OCI-M2 (cell line): ENCODE measurements around the gene C1orf74.

Experiments
- DNase-seq: peaks from one replicate; lab custom pipeline; 2025; ENCODE audit not compliant: unreplicated experiment; lab: John Stamatoyannopoulos, UW

The C1orf74 gene

DNA sequence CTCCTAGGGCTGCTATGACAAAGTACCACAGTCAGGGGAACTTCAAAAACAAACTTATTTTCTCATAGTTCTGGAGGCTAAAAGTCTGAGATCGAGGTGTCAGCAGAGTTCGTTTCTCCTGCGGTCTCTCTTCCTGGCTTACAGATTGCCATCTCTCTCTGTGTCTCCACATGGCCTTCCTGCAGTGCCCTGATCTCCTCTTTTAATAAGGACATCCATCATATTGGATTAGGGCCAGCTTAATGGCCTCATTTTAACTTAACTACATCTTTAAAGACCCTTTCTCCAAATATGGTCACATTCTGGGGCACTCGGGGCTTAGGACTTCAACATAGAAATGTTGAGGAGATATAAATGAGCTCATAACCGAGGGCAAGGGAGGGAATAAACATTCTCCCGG is 12.2 kb downstream of the C1orf74 start:
- DNase-seq: no peak

DNA sequence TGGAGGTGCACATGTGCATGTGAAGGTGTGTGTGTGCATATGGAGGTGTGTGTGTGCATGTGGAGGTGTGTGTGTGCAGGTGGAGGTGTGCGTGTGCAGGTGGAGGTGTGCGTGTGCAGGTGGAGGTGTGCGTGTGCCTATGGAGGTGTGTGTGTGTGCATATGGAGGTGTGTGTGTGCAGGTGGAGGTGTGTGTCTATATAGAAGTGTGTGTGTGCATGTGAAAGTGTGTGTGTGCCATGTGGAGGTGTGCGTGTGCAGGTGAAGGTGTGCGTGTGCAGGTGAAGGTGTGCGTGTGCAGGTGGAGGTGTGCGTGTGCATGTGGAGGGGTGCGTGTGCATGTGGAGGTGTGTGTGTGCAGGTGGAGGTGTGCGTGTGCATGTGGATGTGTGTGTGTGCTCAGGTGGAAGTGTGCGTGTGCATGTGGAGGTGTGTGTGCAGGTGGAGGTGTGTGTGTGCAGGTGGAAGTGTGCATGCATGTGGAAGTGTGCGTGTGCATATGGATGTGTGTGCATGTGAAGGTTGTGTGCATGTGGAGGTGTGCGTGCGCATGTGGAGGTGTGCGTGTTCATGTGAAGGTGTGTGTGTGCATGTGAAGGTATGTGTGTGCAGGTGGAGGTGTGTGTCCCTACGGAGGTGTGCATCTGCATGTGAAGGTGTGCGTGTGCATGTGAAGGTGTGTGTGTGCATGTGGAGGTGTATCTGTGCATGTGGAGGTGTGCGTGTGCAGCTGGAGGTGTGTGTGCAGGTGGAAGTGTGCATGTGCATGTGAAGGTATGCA is 13.5 kb downstream of the C1orf74 start:
- no peak for DNase-seq

DNA sequence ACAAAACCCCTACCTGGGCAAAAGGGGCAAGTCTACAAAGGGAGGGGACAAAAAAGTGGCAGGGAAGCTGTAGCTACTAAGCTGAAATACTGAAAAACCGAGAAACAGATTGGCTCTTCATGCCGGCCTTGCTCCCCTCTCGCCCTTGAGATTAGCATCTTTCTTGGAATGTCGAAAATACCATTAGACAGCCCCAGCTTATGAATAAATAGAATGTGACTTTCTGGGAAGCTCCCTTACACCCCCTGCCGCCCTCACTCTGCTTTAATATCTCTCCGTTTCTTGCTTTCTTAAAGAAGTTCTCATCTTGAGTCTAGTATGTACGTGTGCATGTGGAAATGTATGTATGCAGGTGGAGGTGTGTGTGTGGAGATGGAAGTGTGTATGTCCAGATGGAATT is 14.4 kb downstream of the C1orf74 start:
- no peak for DNase-seq

DNA sequence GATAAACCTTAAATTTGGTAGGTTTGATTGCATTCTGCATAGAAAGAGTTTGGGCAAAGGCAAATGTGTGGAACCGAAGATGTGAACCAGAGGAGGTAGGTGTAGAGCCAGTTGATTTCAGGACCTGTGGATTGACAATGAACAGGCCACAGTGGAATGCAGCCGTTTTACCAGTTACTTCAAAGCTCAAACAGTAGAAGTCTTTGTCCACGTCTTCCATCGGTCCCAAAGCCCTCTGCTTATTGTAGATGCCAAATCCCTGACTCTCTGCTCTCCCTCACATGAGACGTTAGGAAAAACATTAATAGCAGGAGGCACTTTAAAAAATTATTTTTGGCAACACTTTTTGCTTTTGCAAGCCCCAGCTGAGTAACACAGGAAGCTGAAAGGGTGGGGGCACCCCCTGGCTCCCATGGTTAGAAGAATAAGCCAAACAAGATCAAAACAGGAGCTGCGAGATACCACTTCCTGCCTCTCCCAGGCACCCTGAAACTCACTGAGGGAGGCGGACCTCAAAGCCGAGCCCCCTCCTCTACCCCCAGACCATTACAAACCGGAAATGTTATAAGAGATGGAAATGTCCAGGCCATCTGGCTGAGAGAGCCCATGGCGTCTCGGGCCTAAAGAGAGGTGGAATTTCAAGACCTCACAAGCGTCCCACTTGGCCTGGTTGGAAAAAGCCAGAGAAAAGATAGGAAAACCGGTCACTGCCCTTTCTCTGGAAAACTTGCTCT is 15.0 kb downstream of the C1orf74 start:
- DNase-seq: no peak

DNA sequence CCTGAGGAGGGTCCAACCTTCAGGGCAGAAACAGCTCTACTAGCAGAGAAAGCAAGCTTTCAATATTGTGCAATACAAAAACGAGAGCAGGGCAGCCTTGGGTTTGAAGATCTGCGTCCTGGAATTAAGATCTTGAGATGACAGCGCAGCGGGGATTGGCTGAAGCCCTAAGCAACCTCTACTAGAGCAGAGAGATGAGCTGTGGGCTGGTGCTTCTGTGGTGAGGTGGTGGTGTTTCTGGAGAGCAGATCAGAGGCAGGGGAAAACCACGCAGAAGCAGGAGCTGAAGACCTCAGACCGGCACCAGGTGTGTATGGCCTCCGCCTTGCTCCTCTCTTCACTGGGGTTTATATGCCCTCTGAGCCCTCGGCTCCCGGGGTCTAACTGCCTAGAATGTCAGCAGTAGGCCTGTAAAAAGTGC is 16.0 kb downstream of the C1orf74 start:
- DNase-seq: no peak

DNA sequence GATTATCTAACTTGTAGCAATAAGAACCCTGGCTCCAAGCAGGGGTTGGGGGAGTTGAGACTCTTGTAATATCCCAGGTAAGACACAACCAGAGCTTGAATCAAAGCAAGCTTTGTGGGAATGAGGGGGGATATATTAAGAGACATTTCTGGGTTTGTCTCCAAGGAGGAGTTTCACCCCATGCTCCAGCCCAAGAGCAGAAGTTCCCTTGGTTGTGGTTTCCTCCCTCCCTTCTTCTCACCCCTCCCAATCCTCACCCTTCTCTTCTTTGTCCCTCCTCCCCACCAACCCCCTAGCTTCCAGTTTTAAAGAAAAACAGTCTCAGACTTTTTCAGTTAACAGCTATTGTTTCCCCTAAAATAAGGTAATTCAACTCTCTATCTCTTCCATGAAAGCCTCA is 16.7 kb downstream of the C1orf74 start:
- no peak for DNase-seq

DNA sequence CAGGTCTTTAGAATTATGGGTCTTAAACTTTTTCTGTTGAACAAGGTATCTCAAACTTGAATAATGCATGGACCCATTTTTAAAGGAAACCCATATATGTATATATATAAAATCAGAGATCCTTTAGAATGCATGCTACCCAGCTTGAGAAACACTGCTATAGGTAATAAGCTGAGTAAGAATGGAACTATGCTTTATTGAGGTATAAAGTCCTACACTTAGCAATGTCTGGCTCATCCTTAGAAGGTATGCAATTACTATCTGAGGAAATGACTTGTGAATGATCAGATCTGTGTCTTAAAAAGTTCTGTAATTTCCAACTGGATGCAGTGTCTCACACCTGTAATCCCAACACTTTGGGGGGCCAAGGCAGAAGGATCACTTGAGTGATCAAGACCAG is 17.3 kb downstream of the C1orf74 start:
- DNase-seq: no peak

DNA sequence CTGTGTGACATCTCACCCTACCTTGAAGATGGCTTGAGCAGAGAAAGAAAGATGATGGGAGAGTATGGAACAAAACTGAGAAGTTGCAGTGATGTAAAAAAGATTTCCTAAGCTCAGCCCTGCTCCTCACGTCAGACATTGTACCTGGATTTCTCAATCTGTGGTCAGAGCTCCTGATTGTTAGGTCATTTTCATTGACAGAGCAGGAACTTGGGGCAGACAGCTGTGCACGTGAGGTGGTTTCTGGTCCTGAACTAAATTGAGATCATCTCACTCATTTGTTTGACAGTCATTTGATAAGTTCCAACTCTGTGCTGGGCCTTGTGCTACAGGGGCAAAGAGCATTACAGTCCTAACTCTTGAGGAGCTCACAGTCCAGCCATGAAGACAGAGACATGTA is 18.3 kb downstream of the C1orf74 start:
- no peak for DNase-seq

DNA sequence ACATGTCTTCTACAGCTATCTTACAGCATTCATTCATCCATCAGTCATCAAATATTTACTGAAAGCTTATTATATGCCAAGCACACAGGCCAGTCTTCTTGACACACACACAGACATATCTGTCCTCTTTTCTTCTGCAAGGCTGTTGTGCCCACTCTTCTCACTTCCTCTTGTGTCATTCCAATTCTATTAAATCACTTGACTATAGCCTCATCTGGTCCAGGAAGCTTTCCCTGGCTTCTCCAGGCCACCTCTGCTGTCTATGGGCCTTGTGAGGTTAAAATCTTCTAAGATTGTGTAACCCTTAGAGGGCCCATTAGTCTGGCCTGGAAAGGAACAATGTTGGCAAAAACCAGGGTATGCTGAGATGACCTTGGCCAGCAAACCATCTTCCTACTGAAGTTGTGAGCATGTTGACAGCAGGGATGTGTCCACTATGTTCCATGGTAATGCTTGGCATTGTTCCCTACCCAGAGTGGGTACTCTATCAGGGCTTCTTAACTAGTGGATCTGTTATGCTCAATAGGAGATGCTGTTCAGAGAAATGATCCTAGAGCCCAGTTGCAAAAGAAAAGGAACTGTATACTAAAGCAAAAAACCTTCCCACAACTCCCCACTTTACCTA is 23.2 kb downstream of the C1orf74 start:
- no peak for DNase-seq

DNA sequence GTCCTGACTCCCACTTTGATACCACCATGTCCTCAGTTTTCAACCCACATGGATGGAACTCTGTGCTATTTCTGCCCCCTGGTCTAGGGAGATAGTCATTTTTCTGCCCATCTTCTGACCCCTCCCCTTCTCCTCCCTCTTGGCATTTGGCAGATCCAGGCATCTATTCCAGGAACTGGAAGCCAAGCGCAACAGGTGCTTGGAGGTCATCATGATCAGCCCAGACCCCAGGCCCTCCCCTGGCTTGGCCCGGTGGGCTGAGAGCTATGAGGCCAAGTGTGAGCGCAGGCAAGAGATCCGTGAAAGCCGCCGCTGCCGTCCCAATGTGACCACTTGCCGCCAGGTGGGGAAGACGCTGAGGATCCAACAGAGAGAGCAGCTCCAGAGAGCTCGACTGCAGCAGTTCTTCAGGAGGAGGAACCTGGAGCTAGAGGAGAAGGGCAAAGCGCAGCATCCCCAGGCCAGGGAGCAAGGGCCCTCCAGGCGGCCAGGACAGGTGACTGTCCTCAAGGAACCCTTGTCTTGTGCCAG is 24.5 kb downstream of the C1orf74 start:
- DNase-seq: no peak

DNA sequence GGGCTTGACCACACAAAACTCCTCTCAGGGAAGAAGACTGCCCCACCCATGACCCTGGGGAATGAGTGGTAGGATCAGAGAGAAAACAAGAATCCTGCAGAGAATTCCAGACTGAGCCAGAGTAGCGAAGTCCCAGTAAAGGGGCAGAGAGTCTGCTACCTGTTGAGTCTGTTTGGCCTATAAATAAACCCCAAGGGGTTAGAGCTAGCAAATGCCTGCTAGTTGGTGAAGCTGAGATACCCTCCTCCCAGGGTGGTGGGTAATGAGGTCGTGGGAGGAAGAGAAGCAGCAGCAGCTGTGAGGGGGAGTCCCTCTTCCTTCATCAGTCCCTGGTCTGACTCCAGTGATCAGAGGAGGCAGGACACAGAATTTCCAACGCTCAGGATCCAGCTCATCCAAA is 26.0 kb downstream of the C1orf74 start:
- DNase-seq: no peak

DNA sequence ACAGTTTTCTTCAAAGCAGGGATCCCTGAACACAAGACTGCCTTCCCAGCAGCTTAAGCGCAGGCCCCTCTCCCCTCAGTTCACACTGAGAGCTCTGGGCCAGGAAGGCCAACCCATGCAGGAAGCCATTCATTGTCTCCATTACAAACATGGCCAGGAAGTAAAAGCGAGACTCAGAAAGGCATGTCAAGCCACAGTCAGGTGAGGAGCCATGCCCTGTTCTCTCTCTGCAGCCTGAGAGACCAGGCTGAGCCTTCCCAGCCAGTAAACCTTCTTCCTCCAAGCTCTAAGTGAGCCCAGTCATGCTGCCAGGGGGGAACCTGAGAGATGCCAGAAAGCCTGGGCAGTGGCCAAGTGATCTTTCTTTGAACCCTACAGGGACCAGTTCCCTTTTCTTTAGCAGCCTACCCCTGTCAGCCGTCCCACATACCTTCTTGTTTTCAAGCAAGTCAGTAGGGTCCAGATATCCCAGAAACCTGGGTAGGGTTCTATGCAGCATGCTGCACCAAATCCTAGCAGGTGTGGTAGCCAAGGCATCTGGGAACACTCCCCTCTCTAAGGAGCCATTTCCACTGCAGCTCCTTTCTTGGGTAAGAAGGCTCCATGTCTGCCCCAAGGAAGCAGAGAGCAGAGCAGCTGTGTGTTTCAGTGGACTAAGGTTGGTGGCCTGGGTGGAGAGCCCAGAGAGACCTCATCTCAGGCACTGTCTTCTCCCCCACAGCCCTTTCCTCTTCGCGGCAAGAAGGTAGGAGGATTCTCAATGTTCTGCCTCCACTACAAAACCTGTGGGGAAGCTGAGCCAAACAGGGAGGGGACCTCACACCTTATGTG is 27.5 kb downstream of the C1orf74 start:
- DNase-seq: no peak

DNA sequence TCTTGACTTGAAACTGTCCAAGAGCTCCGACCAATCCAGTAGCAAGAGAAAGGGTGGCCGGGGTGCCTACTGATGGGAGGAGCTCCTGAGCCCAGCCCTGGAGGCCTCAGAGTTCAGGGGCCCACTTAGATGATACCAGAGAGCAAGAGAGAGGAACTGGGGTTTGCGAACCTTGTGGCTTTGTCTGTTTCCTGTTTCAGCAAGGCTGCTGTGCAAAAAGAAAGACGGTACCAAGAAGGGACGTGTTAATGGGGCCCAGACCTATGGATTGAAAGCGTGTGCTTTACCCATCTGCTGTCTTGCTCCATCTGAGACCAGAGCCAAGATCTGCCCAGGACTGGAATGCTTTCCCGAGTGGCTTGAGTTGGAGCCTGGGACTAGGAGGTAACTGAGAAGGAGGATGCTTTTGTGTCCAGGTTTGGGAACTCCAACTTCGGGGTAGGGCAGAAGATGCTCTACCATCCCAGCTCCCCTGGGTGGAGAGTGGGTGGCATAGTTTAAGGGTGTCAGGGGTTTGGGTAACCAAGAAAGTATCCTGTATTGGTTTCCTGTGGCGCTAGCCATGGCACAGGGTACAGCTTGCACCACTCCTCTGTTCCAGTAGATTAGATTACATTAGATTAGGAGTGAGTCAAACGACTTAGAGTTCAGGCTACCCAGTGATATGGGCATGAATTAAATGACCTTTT is 28.3 kb downstream of the C1orf74 start, which contains the start of gene TRAF3IP3:
Gene TRAF3IP3, plus strand, starts transcription at position 128 of the 689 bp plus-strand sequence. CDS start 3,987 bp downstream, outside the sequence.
- no peak for DNase-seq

DNA sequence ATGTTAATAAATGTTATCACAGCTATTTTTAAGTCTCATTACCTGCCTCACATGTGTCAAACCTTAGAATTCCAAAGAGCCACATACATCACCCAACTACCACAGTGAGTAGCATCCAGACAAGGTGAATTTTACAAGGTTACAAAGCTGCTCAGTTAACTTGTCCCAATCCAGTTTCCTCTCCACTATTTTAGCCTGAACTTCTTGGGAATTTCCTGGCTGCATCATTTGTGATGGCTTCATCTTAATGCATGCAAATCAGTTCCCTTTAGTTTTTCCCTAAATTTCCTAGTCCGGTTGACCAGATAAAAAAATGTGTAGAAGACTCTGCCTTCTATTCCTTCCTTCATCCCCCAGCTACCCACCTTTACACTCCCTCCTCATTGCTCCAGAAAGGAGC is 29.1 kb downstream of the C1orf74 start:
- DNase-seq: no peak

DNA sequence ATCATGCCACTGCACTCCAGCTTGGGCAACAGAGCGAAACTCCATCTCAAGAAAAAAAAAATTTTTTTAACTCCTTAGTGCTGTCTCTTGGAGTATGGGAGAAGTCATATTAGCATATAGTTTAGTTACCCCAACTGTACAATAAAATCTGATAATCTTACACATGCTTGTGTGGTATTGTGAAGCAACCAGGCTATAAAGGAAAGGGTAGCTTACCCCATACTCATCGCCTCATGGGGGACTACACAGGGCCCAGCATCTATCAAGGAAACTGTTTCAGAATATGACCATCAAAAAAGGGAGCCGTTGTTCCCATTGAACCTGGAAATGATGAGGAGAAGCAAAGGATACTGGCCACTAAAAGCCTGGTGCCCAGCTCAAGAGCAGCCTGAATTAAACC is 31.5 kb downstream of the C1orf74 start:
- no peak for DNase-seq

DNA sequence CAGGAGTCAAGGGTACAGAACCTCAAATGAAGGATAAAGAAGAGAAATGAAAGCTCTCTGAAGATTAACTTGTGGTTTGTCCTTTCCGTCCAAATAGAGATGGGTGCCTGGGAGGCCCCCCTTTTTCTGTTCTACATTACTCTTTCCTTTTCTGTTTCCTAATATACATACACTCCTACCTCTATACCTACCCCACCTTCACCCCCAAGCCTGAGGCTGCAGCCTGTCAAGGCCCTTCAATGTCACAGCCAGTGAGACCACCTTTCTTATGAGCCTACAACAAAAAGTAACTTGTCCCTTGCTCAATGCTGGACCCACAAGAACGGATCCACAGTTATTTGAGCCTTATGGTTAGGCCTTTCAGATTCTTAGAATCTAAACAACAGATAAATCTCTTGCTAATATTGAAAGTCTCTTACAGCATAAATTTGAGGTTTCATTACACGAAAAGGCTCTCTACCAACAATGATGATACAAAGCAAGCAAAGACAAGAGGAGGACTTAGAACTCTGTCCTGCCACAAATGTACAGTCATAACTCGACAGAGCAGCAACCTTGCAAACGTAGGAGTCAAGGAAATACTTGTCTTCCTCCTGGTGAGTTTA is 32.6 kb downstream of the C1orf74 start:
- DNase-seq: no peak

DNA sequence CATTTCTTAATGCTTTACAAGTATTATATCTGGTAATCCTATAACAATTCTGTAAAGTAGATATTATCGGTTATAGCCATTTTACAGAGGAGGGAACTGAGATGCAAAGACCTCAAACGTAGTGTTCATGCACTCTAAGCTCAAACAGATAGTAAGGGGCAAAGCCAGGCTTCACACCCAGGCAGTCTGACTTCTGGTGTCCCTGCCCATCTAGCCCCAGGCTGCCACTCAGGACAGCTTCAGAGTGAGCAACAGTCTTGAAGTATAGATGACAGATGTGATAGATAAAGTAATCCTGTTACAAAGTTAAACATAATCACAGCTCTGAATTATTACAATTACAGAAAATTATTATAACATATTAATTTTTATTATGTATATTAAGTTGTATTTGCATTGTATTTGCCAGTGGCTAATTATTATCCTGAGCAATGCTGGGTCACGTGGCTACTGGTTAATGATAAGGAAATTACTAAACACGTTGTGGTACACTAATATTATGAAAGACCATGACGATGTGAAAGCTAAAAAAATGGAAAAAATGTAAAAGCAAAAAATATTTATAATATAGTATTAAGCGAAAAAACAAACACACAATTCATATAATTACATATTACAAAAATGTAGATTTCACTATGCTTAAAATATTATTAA is 34.6 kb downstream of the C1orf74 start:
- DNase-seq: no peak

DNA sequence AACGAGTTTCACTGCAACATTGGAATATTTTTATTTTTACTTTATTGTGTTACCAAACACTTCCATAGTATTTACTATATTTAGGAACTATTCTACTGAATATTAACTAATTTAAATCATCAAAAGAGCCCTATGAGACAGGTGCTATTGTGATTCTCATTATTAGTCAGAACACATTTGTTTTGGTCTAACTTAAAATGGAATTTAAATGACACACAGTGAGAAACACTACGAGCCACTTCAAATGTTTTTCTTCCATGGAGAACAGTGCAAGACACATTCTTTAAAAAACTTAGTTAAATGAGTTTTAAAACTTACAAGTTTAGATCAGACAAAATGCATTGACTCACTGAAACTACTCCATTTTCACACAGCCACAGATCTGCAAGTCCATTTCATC is 35.2 kb downstream of the C1orf74 start:
- DNase-seq: no peak

DNA sequence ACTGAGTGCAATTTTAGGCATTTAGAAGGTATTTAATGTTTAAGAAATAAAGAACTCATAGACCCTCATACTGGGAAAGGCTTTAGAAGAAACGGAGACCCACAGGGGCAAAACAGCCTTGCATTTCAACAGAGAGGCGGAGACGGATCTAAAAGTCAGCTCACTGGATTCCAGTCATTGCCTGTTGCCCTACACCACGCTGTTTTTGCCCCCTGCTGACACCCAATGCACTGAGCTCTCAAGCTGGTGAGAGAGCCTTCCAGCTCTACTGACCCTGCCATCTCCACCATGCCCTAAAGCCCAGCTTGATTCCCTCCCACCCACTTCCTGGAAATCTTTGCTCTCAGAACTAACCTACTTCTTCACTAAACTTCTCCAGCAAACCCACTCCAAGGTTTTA is 35.7 kb downstream of the C1orf74 start:
- no peak for DNase-seq
